ENCODE data around the gene HRC.

Gene HRC

DNA sequence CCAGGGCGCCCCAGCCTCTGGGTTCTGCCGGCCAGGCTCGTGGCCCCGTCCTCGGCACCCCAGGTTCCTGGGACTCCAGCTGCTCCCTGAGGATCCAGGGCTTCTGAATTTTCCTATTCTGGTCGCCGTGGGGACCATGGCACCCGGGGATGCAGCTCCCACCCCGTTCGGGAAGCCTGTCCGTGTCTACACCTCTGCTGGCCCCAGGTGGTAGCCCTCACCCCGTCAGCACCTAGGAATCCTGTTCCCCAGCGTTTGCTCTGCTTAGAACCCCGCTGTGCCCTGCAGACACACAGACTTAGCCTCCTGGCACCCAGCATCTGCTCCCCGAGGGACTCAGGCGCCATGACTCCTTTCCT, 34.9 kb downstream of the HRC start:
- DNase-seq: no peak
- TF ChIP-seq POLR2A (IDR thresholded peaks at IDR 0.05; ENCODE audit: low read length) (no peak), GATA1 (IDR thresholded peaks at IDR 0.05; ENCODE audit: low read depth, low read length) (no peak)

DNA sequence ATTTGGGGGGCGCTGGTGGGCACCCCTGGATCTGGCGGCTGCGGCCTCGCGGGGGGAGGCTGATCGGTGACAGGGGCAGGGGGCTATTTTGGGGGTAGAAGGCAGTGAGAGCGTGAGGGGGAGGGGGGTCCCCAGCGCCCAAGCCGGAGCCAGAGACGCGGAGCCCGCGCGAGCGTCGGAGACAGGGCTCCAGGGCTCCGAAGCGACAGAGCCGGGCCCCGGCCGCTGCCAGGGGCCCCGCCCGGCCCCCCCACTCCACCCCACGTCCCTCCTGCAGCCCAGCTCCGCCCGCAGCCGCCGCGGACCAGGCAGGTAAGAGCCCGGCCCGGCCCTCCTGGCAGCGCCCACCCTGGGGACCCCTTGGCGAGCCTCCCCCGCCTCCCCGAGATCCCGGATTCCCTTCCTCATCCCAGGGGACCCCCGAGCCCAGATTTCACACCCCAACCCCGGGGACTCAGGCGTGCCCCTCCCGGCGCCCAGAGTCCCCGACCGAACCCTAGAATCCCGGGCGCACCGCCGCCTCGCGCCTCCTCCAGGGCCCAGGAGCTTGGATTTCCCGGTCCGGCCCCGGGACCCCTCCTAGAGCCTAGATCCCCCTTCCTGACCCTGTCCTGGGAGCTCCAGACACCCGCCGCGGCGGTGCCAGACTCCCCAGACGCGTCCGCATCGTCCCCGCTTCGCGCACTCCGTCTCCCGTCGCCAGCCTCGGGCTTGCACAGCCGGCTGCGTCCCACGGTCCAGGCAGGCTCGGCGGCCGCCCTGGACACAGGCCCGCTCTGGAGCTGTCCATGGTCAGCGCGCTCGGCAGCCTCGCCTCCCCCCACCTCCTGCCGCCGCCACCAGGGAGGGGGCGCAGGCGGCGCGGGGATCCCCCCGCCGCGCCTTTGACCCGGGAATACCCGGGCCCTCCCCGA, 35.5 kb downstream of the HRC start, which contains the start of gene PPFIA3:
TSS of gene PPFIA3 (plus strand) at position 134 of the 914 bp plus-strand sequence. CDS start 8,330 bp downstream, outside the sequence.
- TF ChIP-seq POLR2A (IDR thresholded peaks at IDR 0.05; ENCODE audit: low read length): no peak
- TF ChIP-seq GATA1 (IDR thresholded peaks at IDR 0.05; ENCODE audit: low read depth, low read length): no peak
- peak in 1 of 2 experiments; percentile 49 for DNase-seq

DNA sequence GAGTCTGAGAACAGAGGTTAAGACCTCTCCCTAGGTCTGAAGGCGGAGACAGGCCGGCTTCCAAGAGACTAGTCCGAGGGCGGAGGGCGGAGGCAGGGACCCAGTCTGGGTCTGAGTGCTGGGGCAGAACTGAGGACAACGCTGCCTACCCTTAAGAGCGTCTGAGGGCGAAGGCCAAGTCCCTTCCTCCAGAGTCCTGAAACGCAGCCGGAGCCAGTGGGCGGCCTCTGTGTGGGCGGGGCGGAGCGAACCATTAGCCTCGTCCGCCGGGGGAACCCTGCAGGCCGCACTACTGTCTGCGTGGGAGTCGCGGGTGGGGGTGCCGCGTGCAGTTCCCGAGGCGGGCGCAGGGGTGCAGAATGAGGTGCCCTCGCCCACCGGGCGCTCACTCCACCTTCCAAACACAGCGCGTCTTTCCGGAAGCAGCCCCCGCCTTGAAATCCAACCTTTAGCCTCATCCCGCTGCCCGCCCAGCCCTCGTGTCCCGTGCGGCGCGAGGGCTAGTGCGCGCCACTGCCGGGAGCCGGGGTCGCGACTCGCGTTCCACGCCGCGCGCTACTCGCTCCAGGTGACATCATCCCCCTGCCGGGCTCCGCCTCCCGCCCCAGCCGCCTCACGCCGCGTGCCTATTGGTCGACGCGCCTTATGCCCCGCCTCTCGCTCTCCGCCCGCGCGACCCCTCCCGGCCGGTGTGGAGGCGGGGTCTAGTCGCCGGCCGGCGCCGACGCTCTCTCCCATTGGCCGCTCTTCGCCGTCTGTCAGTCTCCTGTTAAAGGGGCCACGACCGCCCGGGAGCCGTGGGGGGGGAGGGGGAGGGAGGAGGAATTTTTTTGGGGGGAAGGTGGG, 36.4 kb downstream of the HRC start, which contains the start of gene C19orf73:
TSS of gene C19orf73 (minus strand) at position 579 of the 846 bp plus-strand sequence. CDS start at position 458, 121 bp downstream.
- peak; percentile 96 to 99 for DNase-seq
- TF ChIP-seq POLR2A (IDR thresholded peaks at IDR 0.05; ENCODE audit: low read length): peak; percentile 76
- no peak for TF ChIP-seq GATA1 (IDR thresholded peaks at IDR 0.05; ENCODE audit: low read depth, low read length)

DNA sequence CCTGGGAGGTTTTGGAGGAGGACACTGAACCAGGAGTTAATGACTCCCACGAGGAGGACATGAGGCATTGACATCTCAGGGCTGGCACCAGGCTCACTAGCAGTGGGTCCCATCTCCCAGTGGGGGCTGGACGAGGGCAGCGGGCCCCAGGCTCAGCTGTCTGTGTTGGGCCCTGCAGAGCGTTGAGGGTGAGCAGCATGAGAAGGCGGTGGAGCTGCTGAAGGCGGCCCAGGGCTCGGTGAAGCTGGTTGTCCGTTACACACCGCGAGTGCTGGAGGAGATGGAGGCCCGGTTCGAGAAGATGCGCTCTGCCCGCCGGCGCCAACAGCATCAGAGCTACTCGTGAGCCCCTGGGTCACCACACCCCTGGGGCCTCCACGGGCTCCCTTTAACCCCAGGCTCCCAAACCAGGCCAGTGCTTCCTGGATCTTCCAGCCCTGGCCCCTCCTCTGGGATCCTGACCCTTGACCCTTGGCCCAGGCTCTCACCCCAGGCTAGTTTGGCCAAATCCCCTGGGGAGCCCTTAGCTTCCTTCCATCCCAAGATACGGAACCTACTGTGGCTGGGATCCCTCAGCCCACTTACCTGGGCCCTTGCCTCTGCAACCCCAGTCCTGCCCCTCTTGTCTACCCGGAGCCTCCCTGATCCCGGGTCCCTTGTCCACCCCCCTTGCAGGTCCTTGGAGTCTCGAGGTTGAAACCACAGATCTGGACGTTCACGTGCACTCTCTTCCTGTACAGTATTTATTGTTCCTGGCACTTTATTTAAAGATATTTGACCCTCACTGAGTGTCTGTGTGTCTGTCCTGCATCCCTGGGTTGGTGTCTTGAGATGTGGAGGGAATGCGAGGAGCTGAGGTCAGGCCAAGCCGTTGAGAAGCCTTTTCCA, 37.3 kb downstream of the HRC start:
- no peak for DNase-seq
- TF ChIP-seq POLR2A (IDR thresholded peaks at IDR 0.05; ENCODE audit: low read length): no peak
- TF ChIP-seq GATA1 (IDR thresholded peaks at IDR 0.05; ENCODE audit: low read depth, low read length): no peak

DNA sequence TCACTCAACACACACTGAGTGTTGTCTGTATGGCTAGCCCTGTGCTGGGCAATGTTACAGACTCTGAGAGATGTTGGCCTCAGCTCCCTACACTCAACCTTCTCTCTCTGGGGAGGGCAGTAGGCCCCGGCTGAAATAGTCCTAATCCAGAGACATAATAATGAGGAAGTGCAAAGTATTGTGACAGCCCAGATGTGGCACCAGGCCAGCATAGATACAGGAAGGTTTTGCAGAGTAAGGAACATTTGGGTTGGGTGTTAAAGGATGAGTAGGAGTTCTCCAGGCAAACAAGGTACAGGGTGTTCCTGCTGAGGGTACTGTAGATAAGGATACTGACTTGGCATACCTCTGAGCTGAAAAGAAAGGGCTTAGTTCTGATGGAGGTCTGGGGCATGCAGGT, 38.7 kb downstream of the HRC start:
- no peak for DNase-seq
- TF ChIP-seq POLR2A (IDR thresholded peaks at IDR 0.05; ENCODE audit: low read length): no peak
- TF ChIP-seq GATA1 (IDR thresholded peaks at IDR 0.05; ENCODE audit: low read depth, low read length): no peak

DNA sequence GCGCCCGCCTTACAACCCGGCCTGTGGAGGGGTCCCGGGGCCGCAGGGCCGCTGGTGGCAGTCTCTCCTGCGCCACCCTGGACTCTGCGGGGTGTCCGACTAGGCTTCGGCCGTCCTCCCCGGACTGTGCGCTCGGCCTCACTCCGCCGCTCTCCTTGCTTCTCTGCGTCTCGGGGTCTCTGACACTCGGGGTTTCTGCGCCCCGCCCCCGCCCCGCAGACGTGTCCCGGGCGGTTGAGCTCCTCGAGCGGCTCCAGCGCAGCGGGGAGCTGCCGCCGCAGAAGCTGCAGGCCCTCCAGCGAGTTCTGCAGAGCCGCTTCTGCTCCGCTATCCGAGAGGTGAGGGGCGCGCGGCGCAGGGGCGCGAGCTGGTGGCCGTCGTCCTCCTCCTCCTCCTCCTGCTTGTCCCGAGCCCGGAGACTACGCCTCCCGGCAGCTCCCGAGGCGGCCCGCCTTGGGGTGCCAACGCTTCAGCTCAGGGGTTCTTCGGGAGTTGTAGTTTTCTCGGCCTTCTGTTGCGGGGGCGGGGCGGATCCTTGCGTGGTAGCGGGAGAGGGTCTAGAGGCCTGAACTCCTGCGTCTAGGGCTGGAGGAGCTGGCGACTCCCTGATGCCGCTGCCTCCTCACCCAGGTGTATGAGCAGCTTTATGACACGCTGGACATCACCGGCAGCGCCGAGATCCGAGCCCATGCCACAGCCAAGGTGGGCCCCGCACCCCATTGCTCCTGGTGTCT, 40.4 kb downstream of the HRC start:
- peak in 1 of 2 experiments; percentile 56 for DNase-seq
- TF ChIP-seq POLR2A (IDR thresholded peaks at IDR 0.05; ENCODE audit: low read length) (no peak), GATA1 (IDR thresholded peaks at IDR 0.05; ENCODE audit: low read depth, low read length) (no peak)

DNA sequence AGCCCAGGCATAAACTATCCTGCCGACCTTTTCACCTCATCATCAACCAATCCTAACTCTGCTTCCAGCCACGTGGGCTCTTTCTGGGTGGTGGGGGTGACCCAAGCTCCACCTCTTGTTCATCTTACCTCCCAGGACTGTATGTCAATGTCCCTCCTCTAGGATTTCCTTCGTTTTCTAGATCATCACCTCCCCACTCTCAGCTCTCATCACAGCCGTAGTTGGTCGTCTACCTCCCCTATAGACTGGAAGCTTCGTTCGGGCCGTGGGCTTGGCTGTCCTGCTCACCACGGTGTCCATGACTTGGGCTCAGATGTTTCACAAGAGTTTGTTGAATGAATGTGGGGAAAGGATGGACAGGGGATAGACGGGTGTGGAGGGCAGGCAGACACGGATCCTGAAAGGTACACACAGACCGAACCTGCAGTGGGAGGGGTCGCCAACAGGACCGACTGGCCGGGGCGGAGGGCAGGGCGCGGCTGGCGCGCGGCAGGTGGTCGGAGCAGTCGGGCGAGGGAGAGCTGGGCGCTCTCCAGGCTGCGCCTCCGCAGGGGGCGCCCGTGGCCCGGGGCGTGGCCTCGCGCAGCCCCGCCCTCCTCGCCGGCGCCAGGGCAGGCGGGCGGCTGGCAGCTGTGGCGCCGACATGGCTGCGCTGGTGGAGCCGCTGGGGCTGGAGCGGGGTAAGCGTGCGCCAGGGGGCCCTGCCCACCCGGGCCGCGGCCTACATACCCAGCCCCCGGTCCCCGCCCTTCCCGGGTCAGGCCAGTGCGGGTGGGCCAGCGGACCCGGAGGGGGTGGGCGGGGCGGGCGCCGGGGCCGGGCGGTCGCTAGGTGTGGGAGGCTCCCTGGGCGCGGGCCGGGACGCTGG, 41.2 kb downstream of the HRC start, which contains the start of gene LIN7B:
TSS of gene LIN7B (plus strand) at position 609 of the 868 bp plus-strand sequence. CDS start at position 644, 35 bp downstream.
- TF ChIP-seq GATA1 (IDR thresholded peaks at IDR 0.05; ENCODE audit: low read depth, low read length) (no peak), POLR2A (IDR thresholded peaks at IDR 0.05; ENCODE audit: low read length) (peak; percentile 32)
- DNase-seq: peak; percentile 82 to 91

DNA sequence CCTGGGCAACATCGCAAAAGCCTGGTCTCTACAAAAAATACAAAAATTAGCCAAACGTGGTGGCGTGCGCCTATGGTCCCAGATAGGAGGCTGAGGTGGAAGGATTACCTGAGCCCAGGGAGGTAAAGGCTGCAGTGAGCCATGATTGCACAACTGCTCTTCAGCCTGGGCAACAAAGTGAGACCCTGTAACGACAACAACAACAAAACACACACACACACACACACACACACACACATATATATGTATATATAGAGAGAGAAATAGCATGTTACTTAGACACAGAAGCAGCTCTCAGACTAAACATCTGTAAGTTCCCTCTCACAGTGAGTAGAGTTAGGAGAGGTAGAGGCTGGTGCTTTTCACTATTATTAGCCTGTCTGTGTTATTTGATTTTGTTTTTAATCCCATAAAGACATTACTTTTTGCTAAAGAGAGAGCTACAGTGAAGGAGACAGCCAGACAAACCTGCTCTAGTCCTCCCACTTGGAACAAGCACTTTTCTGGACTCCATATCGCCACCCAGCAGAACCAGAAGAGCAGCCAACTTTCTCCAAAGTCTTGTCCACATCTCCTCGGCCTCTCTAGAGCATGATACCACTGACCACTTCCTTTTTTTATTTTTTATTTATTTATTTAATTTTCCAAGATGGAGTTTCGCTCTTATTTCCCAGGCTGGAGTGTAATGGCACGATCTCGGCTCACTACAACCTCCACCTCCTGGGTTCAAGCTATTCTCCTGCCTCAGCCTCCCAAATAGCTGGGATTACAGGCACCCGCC, 43.8 kb downstream of the HRC start:
- TF ChIP-seq GATA1 (IDR thresholded peaks at IDR 0.05; ENCODE audit: low read depth, low read length): no peak
- no peak for TF ChIP-seq POLR2A (IDR thresholded peaks at IDR 0.05; ENCODE audit: low read length)
- DNase-seq: no peak

DNA sequence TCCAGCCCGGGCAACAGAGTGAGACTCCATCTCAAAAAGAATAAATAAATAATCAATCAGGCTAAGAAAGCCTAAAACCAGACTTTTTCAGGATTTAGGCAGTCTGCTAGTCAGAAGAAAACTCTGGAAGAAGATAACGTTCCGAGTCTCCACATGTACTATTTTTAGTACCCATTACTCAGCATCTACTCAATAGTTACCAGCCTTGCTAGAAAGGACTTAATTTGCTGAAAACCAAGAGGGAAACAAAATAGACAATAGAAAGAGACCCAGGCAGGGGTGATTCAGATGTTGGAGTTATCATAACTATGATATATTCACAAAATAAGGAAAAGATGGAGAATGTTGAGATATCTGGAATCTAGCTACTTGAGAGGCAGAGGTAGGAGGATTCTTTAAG, 44.6 kb downstream of the HRC start:
- no peak for DNase-seq
- TF ChIP-seq GATA1 (IDR thresholded peaks at IDR 0.05; ENCODE audit: low read depth, low read length) (no peak), POLR2A (IDR thresholded peaks at IDR 0.05; ENCODE audit: low read length) (no peak)

DNA sequence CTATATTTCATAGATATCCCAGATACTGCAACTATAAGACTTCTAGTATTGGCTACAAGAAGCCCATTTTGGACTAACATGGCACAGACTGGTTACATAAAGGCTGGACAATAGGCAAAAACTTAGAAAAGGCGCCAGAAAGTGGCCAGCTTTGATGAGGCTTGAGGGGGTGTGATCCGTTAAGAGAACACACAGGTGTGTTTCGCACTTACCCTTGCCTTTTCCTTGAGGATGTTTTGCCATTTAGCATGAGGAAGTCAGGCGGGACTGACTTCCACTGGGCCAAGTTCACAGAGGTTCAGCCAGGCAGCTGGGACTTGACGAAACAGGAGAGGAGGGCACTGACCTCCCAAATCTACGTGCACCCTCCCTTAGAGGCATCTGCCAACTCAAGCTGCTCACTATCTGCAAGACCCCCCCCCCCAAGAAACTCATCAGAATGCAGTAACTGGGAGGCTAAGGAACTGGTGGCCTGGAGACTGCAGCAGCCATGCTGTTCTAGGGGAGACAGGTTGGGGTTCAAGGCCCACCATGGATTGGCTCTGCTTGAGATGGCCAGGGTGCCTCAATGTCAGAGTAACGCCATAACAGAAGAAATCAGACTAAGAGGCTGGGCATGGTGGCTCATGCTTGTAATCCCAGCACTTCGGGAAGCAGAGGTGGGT, 45.5 kb downstream of the HRC start:
- DNase-seq: no peak
- TF ChIP-seq POLR2A (IDR thresholded peaks at IDR 0.05; ENCODE audit: low read length) (no peak), GATA1 (IDR thresholded peaks at IDR 0.05; ENCODE audit: low read depth, low read length) (no peak)
